SH-SY5Y (cell line): ENCODE measurements around the gene CD9.
A peak's percentile ranks its signal among the peaks of the same experiment; 100 is the strongest.

Source experiments
- GATA2 ChIP-seq: IDR thresholded peaks from 2 replicates; pipeline ENCODE4 v1.6.1; 2011; ENCODE audit warnings: mild to moderate bottlenecking, low read depth, low read length
- GATA3 ChIP-seq: IDR thresholded peaks from 2 replicates; pipeline ENCODE4 v1.6.1; 2011; ENCODE audit warnings: low read depth, mild to moderate bottlenecking, low read length, moderate library complexity

Gene CD9

DNA sequence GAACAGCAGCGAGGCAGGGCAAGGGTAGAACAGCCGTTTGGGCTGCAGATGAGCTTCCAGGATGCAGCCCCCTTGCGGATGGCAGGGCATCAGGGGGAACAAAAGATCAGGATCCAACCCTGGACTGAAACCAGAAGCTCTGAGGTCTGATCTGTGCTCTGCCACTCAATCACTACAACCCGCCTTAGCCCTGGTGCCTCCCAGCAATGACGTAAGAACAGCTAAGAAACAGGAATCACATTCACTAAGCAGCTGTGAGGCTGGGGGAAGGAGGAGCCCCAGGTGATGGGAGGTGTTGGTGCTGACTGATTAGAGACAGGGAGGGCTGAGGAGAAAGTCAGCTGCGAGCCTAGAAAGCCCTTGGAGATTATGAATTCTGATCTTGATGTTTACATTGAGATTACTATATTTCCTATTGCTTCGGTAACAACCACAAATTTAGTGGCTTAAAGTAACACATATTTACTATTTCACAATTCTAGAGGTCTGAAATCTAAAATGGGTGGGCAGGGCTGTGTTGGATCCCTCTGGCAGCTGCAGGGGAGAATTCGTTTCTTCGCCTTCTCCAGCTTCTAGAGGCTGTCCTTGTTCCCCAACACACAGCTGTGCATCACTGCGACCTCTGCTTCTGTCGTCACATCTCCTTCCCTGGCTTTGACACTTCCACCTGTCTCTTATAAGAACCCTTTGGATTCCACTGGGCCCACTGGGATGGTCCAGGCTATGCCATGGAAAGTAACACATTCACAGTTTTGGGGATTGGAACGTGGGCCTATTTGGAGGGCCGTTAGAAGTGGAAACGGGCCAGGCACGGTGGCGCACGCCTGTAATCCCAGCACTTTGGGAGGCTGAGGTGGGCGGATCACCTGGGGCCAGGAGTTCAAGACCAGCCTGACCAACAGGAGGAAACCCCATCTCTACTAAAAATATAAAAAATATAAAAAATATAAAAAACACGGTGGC is 6.1 kb upstream of the CD9 start:
- TF ChIP-seq GATA3 = no peak
- no peak for TF ChIP-seq GATA2

DNA sequence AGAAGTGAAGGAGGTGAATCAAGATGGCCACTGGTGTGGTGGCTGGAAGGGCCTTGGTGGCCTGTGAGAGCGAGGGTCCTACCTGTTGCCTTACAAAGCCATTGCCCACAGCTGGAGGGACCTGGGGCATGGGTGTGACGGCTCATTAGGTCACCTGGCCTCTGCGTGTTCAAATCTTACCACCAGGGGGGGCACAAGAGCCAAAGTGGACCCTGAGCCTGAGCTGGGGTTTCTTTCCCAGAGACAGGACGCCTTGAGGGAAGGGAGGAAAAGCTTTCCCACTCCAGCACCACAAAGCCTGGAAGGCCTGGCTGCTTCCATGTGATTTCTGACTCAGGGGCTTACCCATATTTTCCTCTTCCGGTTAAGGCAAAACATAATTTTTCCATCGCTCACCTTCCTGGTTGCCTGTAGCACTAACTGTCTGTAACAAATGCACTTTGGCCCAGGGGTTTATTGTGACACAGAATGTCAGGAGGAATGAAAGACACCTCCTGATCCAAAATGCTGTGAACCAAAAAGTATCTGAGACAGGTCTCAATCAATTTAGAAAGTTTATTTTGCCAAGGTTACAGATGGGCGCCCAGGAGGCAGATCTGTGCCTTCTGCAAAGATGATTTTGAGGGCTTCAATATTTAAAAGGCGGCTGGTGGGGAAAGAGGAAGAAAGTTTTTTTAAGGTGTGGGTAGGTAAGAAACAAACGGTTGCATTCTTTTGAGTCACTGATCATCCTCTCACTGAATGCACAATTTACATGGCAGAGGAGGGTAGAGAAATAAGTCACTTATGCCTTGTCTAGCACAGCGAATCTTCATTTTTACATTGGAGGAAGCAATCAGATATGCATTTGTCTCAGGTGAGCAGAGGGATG is 4.3 kb upstream of the CD9 start:
- no peak for TF ChIP-seq GATA2
- no peak for TF ChIP-seq GATA3

DNA sequence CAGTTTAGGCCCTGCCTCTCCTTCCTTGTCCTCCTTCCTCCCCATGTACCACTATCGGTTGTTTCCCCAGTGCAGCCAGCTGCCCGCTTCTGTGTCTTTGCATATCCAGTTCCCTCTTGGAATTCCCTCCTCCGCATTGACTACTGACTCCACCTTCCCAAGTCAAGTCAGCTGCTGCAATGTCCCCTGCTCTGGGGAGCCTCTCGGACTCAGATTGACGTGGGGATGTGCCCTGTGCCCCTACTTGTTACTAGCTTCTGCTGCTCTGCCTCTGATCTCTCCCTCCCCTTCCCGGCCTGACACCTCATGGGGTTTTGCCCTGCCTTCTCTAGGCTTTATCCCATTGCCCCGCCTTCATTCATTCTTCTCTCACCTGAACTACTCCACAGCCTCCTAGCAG is 2.1 kb upstream of the CD9 start:
- TF ChIP-seq GATA3 (no peak), GATA2 (no peak)

DNA sequence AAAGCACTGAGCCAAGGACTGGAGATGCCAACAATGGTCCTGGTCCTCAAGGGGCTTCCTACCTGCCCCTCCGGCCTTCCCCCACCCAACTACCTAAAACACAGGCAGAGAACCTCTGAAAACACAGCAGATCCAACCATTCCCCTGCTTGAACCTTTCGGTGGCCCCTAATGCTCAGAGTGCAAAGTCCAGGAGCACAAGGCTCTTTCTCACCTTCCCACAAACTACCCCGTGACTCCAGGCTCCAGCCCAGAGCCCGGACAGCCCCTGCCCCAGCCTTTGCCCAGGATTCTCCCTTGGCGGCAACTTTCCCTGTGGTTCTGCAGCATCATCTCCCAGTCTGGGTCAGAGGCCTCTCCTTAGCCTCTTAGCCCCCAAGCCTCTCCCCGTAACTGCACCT is 1.6 kb upstream of the CD9 start:
- no peak for TF ChIP-seq GATA3
- TF ChIP-seq GATA2 = no peak

DNA sequence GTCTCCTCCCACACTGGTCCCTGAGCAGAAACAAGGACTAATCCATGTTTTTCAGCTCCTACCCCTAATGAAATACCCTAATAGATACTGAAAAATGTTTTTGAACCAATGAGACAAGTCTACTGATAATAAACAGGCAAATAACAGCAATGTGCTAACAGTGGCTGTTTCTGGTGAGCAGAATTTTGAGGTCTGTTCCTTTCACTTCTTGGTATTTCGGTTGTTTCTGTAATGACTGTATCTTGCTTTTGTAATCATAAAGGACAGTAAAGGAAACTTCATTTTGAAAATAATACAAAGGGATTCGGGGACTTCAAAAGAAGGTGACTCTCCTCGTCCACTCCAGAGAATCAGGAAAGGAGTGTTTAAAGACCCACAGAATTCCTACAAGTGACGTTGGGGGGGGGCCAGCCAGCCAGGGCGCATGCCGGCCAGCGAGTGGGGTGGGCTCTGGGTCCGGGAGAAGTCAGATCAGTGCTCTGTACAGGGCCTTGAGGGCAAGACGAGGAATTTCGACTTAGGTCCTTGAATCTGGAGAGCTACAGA is 1.1 kb upstream of the CD9 start:
- no peak for TF ChIP-seq GATA2

DNA sequence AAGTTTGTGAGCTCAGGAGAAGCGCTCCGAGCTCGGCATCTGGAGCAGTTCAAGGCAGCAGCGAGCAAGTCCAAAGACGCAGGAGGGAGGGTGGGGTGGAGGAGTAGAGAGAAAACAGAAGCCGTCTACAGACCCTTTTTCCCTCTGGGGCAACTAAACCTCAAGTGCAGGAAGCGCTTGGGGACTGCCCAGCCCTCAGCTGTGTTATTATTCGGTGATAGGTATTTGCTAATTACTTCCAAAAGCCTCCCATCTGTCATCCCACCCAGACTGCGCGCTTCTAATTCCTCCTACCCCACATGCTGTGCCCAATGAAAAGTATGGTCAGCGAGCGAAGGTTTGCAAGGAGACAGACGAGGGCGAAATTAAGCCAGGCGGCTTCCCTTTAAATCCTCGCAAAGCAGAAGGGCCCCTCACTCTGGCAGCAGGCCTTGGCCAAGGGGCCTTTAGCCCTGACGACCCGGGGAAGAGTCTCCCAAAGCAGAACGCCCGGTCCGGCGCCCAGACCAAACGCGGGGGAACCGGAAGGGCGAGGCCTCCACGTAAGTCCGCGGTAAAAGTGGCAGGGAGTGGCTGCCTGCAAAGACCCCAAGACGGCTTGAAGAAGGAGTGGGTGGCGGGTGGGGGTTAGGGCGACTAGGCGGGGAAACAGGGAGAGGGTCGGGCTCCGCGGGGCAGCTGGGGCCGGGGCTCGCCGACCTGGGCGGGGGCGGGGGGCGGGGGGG is 507 bp upstream of the CD9 start:
- TF ChIP-seq GATA2 = no peak
- no peak for TF ChIP-seq GATA3

DNA sequence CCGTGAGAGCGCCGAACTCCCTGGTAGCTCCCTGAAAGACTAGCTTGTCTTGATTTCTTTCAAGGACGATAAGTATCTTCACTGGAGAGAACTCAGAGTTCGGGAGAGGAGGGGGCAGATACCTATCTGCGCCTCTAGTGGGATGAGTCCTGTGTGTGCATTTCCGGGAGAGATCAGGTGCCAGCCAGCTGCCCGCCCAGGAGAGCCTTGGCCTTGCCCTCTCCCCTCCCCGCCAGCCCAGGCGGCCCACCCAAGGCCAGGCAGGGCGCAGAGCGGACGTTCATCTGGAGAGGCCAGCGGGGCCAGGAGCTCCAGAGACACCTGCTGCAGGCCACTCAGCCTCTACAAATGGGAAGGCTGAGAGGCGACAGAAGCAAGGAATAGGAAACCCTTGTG is 1.0 kb downstream of the CD9 start:
- TF ChIP-seq GATA2 (0 out of 2 replicates have a peak, but pooled peaks have one; percentile 22), GATA3 (no peak)

DNA sequence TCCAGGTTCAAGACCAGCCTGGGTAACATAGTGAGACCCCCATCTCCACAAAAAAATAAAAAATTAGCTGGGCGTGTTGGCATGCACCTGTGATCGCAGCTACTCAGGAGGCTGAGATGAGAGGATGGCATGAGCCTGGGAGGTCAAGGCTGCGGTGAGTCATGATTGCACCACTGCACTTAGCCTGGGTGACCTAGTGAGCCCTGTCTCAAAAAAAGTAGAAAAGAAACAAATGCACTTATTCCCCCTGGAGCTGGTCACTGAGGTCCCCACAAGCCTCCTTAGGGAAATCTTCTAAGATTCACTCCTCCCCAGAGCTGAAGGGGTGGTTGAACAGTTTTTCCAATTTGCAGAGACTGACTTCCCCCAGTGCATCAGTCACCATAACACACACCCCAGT is 1.6 kb downstream of the CD9 start:
- TF ChIP-seq GATA3 (no peak), GATA2 (no peak)

DNA sequence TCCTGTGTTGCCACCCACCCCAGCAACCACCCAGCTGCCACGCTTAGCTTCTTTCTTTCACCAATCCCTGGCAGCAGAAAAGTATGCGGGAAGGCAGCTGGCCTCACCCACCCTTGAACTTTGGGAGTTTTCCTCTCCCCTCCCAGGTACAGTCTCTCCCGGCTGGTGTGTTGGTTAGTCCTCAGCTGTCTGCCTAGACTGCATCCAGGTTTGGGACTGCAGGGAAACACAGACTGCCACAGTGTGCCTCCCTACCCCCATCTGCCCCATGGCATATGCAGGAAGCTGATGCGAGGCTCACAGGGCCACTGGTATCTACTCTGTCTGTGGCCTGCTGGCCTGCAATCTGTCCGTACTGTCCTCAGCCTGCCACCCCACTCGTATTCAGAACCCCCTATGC is 2.1 kb downstream of the CD9 start:
- TF ChIP-seq GATA3 (no peak), GATA2 (no peak)

DNA sequence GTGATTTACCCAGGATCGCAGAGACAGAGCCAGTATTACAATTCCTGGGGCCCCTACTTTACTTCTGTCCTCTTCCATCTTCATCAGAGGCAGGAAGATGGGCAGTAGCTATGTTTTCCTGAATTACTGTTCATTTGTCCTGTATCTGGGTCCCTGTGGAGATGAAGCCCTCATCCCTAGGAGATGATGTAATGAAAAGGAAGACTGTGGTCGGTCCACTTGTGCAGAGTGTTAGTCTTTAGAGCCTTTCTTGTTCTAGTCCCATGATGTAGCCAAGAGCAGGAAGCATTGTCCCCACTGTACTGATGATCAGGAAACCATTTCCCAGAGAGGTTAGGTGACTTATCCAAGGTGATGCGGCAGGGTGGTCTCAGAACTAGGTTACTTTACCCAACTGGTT is 2.6 kb downstream of the CD9 start:
- TF ChIP-seq GATA3 (no peak), GATA2 (no peak)

DNA sequence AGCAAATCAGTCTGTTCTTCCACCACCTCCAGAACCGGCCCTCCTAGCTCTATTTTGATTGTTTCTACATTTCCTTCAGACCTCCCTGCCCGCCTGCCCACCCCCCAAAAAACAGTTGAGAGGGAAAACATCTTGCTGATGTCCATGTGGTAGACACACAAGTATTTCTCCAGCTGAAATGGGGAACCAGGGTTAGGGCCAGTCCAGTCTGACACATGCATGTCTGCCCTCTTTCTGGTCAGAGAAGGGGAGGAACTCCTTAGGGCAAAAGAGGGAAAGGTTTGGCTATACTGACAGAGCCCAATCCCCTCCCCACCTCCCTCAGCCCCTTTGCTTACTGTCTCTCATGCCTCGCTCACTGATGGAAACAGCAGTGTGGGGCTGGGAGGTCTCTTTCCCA is 3.4 kb downstream of the CD9 start:
- TF ChIP-seq GATA3 = no peak
- TF ChIP-seq GATA2 = no peak

DNA sequence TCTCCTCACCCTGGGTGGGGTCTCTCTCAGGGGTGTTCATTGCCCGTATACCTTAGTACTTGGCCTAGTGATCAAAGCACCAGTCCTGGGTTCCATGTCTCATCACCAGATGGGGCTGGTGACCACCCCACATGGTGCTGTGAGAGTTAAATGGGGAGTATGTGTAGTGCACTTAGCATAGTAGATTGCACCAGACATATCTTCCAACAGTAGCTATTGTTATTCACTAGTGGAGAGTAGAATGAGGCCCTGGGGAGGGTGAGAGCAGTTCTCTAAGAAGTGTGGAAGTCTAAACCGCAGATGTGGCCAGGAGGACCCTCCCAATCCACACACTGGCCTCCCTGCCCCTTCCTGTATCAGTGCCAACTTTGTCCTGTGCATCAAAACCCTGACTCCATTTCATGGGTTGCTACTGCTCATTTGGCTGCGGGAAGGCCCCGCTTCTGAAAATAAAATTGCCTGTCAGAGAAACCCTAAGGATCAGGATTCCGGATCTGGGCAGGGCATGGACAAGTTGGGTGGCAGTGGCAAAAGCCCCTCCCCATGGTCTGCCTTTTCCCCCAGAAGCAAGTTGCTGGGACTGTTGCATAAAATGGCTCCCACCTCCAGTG is 4.4 kb downstream of the CD9 start:
- no peak for TF ChIP-seq GATA2
- no peak for TF ChIP-seq GATA3

DNA sequence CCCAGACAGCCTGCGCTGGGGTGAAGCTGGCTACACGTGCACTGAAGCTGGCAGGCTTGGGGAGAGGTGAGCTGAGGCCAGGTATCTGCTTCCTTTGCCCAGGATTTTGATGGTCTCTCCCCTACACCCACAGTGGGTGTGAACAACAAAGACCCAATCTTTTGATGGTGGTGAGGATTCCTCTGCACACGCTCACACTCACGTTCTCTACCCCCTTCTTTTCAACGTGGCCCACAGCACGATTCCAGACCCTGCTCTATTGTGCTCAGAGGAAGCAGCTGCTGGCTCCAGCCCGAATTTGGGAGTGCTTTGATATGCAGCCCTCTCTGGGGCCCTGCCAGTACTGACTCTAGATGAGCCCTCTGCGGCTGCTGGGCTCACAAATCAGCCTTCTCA is 4.9 kb downstream of the CD9 start:
- TF ChIP-seq GATA2 = no peak
- no peak for TF ChIP-seq GATA3

DNA sequence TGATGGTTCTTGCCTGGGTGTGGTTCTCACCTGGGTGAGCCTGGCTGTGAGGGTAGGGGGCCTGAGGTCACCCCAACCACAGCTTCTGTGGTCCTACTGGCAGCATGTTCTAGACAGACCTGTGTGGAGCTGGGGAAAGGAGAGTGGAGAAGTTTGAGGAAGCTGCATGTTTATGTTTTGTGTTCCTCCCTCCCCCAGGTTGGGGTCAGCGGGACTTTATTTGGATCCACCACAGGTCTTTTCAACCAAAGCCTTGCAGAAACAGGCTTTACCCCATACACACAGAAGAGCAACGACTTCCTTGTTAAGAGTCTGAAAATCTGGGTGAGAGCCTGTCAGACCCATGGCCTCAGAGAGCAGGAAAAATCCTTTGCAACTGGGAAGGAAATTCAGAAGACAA is 5.6 kb downstream of the CD9 start:
- TF ChIP-seq GATA2 = no peak
- no peak for TF ChIP-seq GATA3
